ENCODE data around the gene MYMK. TPM values are rescaled to one million over a fixed set of nuclear protein-coding genes. Genes with fewer than 3 reads are reported as not detected.

The MYMK gene
- total RNA-seq, 1 donor from 2014 or later: not detected

DNA sequence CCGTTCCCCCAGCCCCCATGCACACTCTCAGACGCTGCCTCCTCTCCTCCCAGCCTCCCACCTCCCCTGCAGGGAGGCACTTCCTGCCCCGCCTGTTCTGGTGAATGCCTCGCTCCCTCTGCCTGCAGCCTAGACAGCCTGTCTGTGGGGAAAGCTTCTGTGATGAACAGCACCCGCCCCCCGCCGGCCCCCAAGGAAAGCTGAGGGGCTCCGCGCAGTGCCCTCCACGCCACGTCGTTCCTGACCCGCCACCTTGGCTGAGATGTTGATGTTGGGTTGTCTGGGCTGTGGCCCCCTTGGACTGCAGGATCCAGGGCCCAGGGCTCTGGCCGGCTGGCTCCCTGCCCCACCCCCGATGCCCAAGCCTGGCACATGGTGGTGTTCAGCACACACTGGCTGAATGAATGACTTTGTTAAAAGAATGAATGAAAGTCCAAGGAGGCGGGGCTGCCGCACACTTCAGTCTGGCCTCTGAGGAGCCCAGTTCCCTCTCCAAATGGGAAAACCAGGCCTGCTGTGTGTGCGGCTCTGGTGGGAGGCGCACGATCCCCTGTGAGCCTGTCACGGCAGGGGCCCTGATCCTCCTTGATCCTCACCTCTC lies 2.1 kb upstream of the MYMK start:
- H3K36me3 Mint-ChIP-seq (ENCODE audit: low read depth): no peaks in the 10 kb centered on the region

DNA sequence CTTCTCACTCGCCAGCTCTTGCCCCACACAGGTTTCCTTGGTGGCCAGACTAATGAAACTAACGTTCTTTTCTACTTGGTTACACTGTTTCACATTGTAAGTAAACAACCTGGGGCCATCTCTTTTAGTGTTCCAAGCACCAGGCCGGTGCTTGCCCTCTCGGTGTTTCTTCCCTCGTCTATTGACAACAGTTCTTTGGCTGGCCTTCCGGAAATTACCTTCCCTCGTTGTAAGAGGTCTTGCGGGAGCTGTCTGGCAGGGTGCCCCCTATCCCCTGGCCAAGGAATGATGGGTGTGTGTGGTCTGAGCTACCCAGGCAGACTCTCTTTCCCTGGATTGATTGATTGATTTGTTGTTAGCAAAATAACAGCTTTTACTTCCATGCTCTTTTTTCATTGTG lies 918 bp upstream of the MYMK start:
- peaks cover 2% of the 10 kb centered on the region for H3K27me3 Mint-ChIP-seq (ENCODE audit: insufficient read depth)
- H3K36me3 Mint-ChIP-seq (ENCODE audit: low read depth): no peaks in the 10 kb centered on the region
- H3K4me1 Mint-ChIP-seq (ENCODE audit: low read depth): no peaks in the 10 kb centered on the region
- H3K4me3 Mint-ChIP-seq: no peak overlapping the region
- no peaks in the 10 kb centered on the region for H3K9me3 Mint-ChIP-seq
- DNase-seq (ENCODE audit: low spot score): no peak
- H3K27ac Mint-ChIP-seq: no peak overlapping the region
- intact Hi-C loops (cut with micrococcal nuclease): no loop called here

More for the DNA sequence above, 2.1 kb upstream of the MYMK start:
- H3K4me3 Mint-ChIP-seq: no peak overlapping the region
- intact Hi-C loops (cut with micrococcal nuclease): no loop called here
- H3K27ac Mint-ChIP-seq: no peak overlapping the region
- no peak for DNase-seq (ENCODE audit: low spot score)
- H3K9me3 Mint-ChIP-seq: no peaks in the 10 kb centered on the region
- peaks cover 2% of the 10 kb centered on the region for H3K27me3 Mint-ChIP-seq (ENCODE audit: insufficient read depth)
- H3K4me1 Mint-ChIP-seq (ENCODE audit: low read depth): no peaks in the 10 kb centered on the region

DNA sequence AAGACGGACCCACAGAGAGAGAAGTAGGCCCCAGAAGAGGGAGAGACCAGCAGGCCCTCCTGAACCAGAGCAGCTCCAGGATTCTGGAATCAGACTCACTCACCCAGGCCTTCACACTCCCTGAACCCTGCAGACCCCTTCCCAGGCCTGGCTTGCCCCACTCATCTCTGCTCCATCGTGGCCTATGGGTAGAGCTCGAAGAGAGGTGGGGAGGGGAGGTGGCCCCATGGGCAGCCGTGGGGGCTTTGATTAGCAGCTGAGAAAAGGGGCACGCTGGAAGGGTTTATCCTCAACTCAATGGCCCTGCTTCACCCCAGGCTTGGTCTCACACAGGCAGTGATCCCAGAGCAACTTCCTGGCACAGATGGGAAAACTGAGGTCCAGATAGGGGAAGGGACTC lies 613 bp downstream of the MYMK start:
- no peak overlapping the region for H3K27ac Mint-ChIP-seq
- H3K4me3 Mint-ChIP-seq: no peak overlapping the region
- intact Hi-C loops (cut with micrococcal nuclease): no loop called here
- H3K36me3 Mint-ChIP-seq (ENCODE audit: low read depth): no peaks in the 10 kb centered on the region
- no peak for DNase-seq (ENCODE audit: low spot score)
- H3K9me3 Mint-ChIP-seq: no peaks in the 10 kb centered on the region
- H3K27me3 Mint-ChIP-seq (ENCODE audit: insufficient read depth): peaks cover 2% of the 10 kb centered on the region
- no peaks in the 10 kb centered on the region for H3K4me1 Mint-ChIP-seq (ENCODE audit: low read depth)

DNA sequence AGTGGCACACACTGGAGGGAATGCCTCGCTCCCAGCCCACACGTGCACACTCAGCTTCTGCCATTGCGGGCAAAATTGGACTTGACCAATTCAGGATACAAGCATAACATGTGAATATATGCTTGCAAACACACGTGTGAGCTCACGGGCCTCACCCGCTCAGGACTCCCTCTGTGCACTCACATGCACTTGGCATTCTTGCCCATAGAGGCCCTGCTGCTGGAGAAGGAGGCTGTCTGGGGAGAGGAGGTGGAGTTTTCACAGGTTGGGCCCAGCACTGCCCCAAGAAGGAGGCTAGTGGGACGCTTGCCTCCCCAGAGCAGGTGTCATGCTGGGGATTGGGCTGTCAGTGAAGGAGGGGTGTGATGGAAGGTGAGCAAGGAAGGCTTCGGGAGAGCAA lies 1.7 kb downstream of the MYMK start:
- Mint-ChIP-seq H3K9me3 (no peaks in the 10 kb centered on the region), H3K4me1 (ENCODE audit: low read depth) (no peaks in the 10 kb centered on the region), H3K27me3 (ENCODE audit: insufficient read depth) (peaks cover 2% of the 10 kb centered on the region), H3K36me3 (ENCODE audit: low read depth) (no peaks in the 10 kb centered on the region), H3K27ac (no peak overlapping the region), H3K4me3 (no peak overlapping the region)
- no peak for DNase-seq (ENCODE audit: low spot score)
- intact Hi-C loops (cut with micrococcal nuclease): no loop called here

DNA sequence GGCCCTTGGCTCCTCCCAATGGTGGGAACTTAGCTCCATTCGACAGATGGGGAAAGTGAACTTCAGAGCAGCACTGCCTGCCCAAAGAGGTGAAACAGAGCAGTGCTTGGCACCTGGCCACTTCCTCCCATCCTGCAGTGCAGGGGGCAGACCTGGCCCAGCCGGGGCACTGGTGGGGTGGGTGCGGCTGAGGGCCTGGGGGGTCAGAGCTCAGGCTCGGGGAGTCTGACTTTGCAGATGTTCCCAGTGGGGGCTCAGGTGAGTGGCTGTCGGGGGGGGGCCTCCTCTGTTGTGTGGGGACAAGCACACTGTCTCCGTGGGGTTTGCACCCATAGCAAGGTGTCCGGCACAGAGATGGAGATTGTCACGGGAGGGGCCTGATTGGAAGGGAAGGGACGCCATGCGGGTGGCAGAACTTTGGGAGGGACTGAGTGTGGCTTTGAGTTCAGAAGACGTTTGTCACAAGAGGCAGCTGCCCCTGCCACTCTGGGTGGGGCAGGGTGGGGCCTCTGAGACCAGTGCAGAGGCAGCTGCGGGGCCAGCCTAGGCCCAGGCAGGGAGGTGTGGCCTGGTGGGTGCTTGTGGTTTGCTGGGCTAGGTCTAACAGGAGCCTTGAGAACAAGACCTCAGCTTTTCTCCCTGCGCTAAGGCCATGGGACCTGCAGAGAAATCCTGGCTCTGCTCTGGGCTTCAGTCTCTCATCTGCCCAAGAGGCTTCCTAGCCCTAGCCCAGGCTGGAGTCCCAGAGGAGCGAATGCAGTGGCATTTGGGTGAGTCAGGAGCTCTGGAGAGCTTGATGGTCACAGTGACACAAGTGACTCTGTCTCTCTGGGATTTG lies 2.5 kb downstream of the MYMK start:
- H3K4me1 Mint-ChIP-seq (ENCODE audit: low read depth): no peaks in the 10 kb centered on the region
- intact Hi-C loops (cut with micrococcal nuclease): no loop called here
- DNase-seq (ENCODE audit: low spot score): no peak
- H3K9me3 Mint-ChIP-seq: no peaks in the 10 kb centered on the region
- no peaks in the 10 kb centered on the region for H3K36me3 Mint-ChIP-seq (ENCODE audit: low read depth)
- no peak overlapping the region for H3K4me3 Mint-ChIP-seq
- no peak overlapping the region for H3K27ac Mint-ChIP-seq
- peaks cover 2% of the 10 kb centered on the region for H3K27me3 Mint-ChIP-seq (ENCODE audit: insufficient read depth)

DNA sequence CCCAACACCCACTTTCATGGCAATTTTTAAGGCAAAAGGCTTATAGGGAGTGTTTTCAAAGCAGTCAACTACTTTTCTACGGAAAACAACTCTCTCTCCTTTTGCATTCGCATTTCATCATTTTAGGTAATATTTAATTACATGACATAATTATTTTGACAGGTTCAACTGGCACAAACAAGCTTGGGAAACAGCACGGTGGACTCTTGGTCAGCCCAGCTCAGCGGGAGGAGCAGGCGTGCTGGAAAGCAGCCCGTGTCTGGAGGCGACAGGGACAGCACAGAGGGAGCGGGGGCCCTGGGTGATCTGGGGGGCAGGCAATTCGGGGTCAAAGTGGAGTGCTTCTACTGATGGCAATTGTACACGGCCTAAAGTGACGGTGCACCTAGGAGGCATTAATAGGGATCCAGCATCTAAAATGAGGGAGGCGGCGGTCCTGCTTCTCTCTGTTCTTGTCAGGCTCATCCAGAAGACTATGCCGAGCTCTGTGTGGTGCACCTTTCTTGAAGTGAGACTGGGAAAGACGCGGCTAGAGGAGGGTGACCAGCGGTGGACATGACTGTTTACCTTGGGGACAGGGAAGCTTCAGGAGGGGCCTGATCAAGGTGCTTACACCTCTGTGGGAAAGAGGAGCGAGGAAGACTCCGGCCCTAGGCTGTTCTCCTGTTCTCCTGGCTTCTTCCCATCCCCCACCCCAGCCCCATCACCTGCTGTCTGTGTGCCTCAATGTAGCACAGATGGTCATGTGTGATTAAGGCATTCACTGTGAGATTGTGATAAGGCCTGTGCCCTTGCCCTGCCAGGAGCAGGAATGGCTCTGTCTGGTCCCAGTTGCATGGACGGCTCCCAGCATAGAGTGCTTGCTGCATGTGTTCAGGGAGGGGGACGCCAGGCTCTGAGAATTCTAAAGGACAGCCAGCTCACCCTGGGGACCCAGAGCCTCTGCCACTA lies 3.4 kb downstream of the MYMK start:
- H3K4me1 Mint-ChIP-seq (ENCODE audit: low read depth): no peaks in the 10 kb centered on the region
- no peak overlapping the region for H3K27ac Mint-ChIP-seq
- H3K27me3 Mint-ChIP-seq (ENCODE audit: insufficient read depth): peaks cover 2% of the 10 kb centered on the region
- intact Hi-C loops (cut with micrococcal nuclease): no loop called here
- H3K36me3 Mint-ChIP-seq (ENCODE audit: low read depth): no peaks in the 10 kb centered on the region
- DNase-seq (ENCODE audit: low spot score): no peak
- no peaks in the 10 kb centered on the region for H3K9me3 Mint-ChIP-seq
- no peak overlapping the region for H3K4me3 Mint-ChIP-seq

DNA sequence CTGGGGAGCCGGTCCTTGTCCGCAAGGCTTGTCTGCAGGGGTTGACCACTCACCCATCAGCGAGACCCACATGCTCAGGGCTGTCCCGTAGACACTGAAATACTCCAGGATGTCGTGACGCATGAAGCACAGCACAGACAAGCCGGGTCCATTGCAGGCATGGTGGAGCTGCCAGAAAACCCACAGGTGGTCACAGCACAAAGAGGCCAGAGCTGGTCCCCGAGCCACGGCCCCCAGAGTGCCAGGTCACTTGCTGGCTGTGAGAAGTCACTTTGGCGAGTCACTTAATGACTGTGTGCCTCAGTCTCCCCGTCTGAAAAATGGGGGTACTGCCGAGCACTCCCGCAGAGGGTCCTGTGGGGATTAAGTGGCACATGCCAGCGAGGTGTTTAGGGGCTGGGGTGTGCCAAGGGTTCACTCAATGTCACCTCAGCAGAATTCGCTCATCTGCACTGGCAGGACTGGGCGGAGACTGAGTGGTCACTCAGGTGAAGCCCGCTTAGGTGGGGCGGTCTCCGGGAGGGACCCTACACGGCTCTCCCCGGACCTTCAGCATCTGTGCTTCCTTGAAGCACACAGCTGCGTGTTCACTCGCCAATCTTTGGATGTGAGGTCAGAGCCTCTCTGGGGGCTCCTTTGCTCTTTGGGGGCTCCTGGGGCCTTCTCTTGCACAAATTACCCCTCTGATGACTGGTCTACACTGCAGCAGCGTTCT lies 4.5 kb downstream of the MYMK start:
- Mint-ChIP-seq H3K27me3 (ENCODE audit: insufficient read depth) (no peaks in the 10 kb centered on the region), H3K4me1 (ENCODE audit: low read depth) (no peaks in the 10 kb centered on the region), H3K9me3 (no peaks in the 10 kb centered on the region), H3K4me3 (no peak overlapping the region), H3K27ac (no peak overlapping the region), H3K36me3 (ENCODE audit: low read depth) (no peaks in the 10 kb centered on the region)
- intact Hi-C loops (cut with micrococcal nuclease): no loop called here
- DNase-seq (ENCODE audit: low spot score): no peak

DNA sequence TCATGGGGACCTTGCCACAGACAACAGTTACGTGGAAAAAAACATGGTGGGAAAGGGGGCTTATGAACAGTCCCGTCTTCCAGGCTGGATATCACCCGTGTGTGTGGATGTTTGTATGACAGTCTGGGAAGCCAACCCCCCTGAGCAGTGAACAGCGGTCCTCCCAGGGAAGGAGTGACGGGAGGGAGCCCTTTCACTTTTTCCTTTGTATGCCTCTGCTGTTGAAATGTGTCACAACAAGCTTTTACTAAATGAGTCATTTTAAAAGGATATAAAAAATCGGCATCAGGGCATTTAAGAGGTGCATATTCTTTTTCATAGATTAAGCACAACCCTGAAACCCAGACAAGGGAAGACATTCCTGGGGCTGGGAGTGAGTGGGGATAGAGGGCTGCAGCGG lies 5.1 kb downstream of the MYMK start:
- H3K4me1 Mint-ChIP-seq (ENCODE audit: low read depth): no peaks in the 10 kb centered on the region
- H3K36me3 Mint-ChIP-seq (ENCODE audit: low read depth): no peaks in the 10 kb centered on the region
- no peak for DNase-seq (ENCODE audit: low spot score)
- H3K27me3 Mint-ChIP-seq (ENCODE audit: insufficient read depth): no peaks in the 10 kb centered on the region
- H3K4me3 Mint-ChIP-seq: no peak overlapping the region
- H3K27ac Mint-ChIP-seq: no peak overlapping the region
- H3K9me3 Mint-ChIP-seq: no peaks in the 10 kb centered on the region
- intact Hi-C loops (cut with micrococcal nuclease): no loop called here

DNA sequence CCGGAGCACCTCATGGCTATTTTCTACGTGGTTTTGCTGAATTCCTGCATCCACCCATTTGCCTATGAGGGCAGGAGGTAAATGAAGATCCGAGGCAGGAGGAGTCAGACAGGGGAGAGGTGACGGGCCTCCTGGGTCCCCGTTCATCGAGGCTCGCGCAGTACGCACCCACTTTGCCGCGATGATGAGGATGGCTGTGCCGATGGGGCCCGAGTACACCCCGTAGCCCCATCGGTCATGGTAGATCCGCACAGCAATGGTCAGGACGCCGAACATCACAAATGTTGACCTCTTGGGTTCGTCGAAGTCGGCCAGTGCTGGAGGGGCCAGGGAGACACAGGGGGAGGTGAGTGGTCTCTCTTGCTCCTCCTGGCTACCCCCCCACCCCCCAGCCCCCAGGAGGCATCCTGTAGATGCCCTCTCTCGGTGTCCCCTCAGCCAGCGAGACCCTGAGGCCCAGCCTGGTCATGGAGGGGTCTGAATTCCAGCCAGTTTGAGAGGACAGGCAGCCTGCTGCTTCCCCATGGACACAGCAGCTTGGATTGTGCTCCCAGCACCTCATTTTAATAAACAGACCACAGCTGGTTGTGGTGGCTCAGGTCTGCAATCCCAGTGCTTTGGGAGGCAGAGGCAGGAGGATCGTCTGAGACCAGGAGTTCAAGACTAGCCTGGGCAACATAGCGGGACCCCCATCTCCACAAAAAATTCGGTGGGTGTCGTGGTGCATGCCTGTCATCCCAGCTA lies 5.9 kb downstream of the MYMK start:
- no peaks in the 10 kb centered on the region for H3K9me3 Mint-ChIP-seq
- no peak overlapping the region for H3K4me3 Mint-ChIP-seq
- H3K27ac Mint-ChIP-seq: no peak overlapping the region
- no peaks in the 10 kb centered on the region for H3K4me1 Mint-ChIP-seq (ENCODE audit: low read depth)
- no peaks in the 10 kb centered on the region for H3K27me3 Mint-ChIP-seq (ENCODE audit: insufficient read depth)
- intact Hi-C loops (cut with micrococcal nuclease): no loop called here
- no peaks in the 10 kb centered on the region for H3K36me3 Mint-ChIP-seq (ENCODE audit: low read depth)
- no peak for DNase-seq (ENCODE audit: low spot score)

DNA sequence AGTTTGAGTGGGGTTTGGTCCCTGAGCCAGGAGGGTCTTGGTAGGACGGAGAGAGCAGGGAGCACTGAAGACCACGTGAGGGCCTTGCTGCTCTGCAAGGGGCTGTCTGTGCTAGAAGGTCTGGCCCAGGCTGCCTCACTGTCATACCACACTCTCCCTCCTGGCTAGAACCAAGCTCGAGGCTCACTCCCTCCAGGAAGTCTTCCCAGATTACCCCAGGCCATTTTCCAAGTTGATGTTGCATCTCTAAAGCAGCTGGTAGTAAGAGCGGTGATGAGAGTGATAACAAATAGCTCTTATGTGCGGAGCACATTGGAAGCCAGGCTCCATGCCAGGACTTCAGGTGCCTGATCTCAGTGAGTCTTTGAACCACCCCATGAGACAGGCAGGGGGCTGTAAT lies 6.6 kb downstream of the MYMK start:
- intact Hi-C loops (cut with micrococcal nuclease): no loop called here
- H3K9me3 Mint-ChIP-seq: no peaks in the 10 kb centered on the region
- no peak overlapping the region for H3K4me3 Mint-ChIP-seq
- H3K27ac Mint-ChIP-seq: no peak overlapping the region
- no peaks in the 10 kb centered on the region for H3K4me1 Mint-ChIP-seq (ENCODE audit: low read depth)
- DNase-seq (ENCODE audit: low spot score): no peak
- no peaks in the 10 kb centered on the region for H3K36me3 Mint-ChIP-seq (ENCODE audit: low read depth)
- no peaks in the 10 kb centered on the region for H3K27me3 Mint-ChIP-seq (ENCODE audit: insufficient read depth)

DNA sequence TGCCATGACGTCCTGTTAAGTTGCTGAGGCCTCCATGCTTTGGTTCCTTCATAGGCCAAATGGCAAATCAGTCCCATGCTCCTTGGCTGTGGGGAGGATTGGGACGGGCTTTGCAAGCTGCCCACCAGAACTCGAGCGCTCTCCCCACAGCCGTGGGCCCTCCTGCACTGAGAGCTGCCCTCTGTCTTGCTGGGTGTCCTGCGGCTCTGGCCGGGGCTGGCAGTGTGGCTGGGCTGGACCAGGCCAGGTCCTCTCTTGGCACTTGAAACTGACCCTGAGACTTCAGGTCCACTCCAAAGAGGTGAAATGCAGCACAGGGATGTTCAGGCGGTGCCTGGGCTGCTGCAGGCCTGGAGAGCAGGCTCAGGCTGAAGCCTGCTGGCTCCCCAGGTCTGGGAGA lies 7.0 kb downstream of the MYMK start:
- H3K36me3 Mint-ChIP-seq (ENCODE audit: low read depth): no peaks in the 10 kb centered on the region
- H3K27ac Mint-ChIP-seq: no peak overlapping the region
- H3K4me1 Mint-ChIP-seq (ENCODE audit: low read depth): no peaks in the 10 kb centered on the region
- no peak overlapping the region for H3K4me3 Mint-ChIP-seq
- no peaks in the 10 kb centered on the region for H3K27me3 Mint-ChIP-seq (ENCODE audit: insufficient read depth)
- no peak for DNase-seq (ENCODE audit: low spot score)
- no peaks in the 10 kb centered on the region for H3K9me3 Mint-ChIP-seq
- intact Hi-C loops (cut with micrococcal nuclease): no loop called here

DNA sequence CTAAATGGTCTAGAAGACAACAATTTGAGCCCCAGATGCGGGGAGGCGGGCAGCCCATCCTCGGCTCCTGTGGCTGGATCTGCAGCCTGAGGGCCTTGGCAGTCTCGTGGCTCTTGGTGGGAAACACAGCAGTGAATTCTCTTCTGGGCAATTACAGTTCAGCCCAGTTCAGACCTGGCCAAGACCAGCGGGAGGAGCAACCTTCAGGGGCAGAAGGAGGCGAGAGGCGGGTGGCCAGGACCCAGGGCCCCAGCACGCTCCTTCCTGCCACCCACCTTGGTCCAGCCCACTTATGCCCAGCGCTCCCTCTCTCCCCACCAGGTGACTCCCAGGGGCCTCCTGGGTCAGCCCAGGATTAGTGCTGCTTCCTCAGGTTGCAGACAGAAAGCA lies 7.8 kb downstream of the MYMK start:
- Mint-ChIP-seq H3K9me3 (no peaks in the 10 kb centered on the region), H3K27ac (no peak overlapping the region), H3K4me3 (no peak overlapping the region), H3K36me3 (ENCODE audit: low read depth) (no peaks in the 10 kb centered on the region), H3K4me1 (ENCODE audit: low read depth) (no peaks in the 10 kb centered on the region), H3K27me3 (ENCODE audit: insufficient read depth) (no peaks in the 10 kb centered on the region)
- DNase-seq (ENCODE audit: low spot score): no peak
- intact Hi-C loops (cut with micrococcal nuclease): no loop called here

Data from activated T-helper 1 cell treated with anti-CD3 and anti-CD28 coated beads, Interleukin-12 subunit alpha, Interleukin-12 subunit beta, Interleukin-2, Interleukin-4 antibody, amounts not matched to agents 30 ng/mL and 10 ng/mL and 1 ng/mL, durations not matched to agents 14 hours and 24 hours and 36 hours (primary cell).